ENCODE results near the gene STRA8.

Gene STRA8

DNA sequence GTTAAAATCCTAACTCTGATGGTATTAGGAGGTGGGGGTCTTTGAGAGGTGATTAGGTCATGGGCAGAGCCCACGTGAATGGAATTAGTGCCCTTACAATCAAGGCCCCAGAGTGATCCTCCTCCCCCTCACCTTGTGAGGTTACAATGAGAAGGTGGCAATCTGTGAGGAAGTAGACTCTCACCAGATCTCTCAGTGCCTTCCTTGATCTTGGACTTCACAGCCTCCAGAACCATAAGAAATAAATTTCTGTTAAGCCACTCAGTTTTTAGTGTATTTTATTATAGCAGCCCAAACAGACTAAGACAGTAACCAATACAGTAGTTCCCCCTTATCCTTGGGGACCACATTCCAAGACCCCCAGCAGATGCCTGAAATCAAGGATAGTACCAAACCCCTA is 32.0 kb downstream of the STRA8 start:
- Histone ChIP-seq H3K36me3 (ENCODE audit: insufficient read depth, low read length) (no peaks in the 10 kb centered on the region), H2AFZ (ENCODE audit: low read length) (no peak overlapping the region), H3K9me3 (ENCODE audit: low read length) (peaks cover 16% of the 10 kb centered on the region), H4K20me1 (ENCODE audit: insufficient read depth, low read length) (no peaks in the 10 kb centered on the region), H3K27me3 (ENCODE audit: insufficient read depth, low read length) (peaks cover 27% of the 10 kb centered on the region), H3K79me2 (ENCODE audit: insufficient read depth, low read length) (no peaks in the 10 kb centered on the region), H3K4me1 (ENCODE audit: insufficient read depth, low read length, severe bottlenecking) (no peaks in the 10 kb centered on the region), H3K27ac (ENCODE audit: low read depth, low read length, poor library complexity, severe bottlenecking) (no peak overlapping the region), H3K9ac (ENCODE audit: low read length) (no peak overlapping the region), H3K9me2 (ENCODE audit: low read depth, low read length) (no peaks in the 10 kb centered on the region), H3F3A (ENCODE audit: insufficient read depth, low read length) (no peaks in the 10 kb centered on the region), H3K4me3 (ENCODE audit: low read depth, low read length, poor library complexity, severe bottlenecking) (no peak overlapping the region), H3K4me2 (ENCODE audit: low read length) (no peak overlapping the region)
- TF ChIP-seq CTCF (IDR thresholded peaks at IDR 0.05; ENCODE audit: low read length) (no peak), EZH2 (IDR thresholded peaks at IDR 0.05; ENCODE audit: borderline replicate concordance, low read length) (no peak)

DNA sequence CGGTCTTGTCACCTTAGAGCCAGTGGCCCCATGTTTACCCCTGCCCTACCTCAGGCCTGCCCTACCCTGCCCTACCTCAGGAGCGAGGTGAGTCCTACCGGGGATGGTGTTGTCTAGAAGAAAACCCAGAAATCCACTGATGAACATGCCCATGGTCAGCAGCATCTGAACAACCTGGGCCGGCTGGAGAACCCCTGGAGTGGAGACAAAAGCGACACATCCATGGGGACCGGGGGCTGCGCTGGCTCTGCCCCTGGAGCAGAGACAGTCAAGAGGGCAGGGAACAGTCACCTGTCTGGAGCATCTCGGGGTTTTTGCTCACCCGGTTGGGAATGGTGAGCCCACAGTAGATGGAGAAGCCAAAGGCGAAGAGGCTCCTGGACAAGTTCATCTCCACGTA is 36.3 kb downstream of the STRA8 start:
- no peaks in the 10 kb centered on the region for H3K4me1 ChIP-seq (ENCODE audit: insufficient read depth, low read length, severe bottlenecking)
- H3K4me3 ChIP-seq (ENCODE audit: low read depth, low read length, poor library complexity, severe bottlenecking): no peak overlapping the region
- H3K4me2 ChIP-seq (ENCODE audit: low read length): no peak overlapping the region
- H2AFZ ChIP-seq (ENCODE audit: low read length): no peak overlapping the region
- 0 out of 2 replicates have a peak, but pooled peaks cover 3% of the 10 kb centered on the region for H3K9me3 ChIP-seq (ENCODE audit: low read length)
- H3K27me3 ChIP-seq (ENCODE audit: insufficient read depth, low read length): peaks cover 13% of the 10 kb centered on the region; the same call in 1 of the 2 replicates
- H3K27ac ChIP-seq (ENCODE audit: low read depth, low read length, poor library complexity, severe bottlenecking): no peak overlapping the region
- H3K9me2 ChIP-seq (ENCODE audit: low read depth, low read length): no peaks in the 10 kb centered on the region
- no peaks in the 10 kb centered on the region for H4K20me1 ChIP-seq (ENCODE audit: insufficient read depth, low read length)
- H3K36me3 ChIP-seq (ENCODE audit: insufficient read depth, low read length): no peaks in the 10 kb centered on the region
- no peaks in the 10 kb centered on the region for H3K79me2 ChIP-seq (ENCODE audit: insufficient read depth, low read length)
- no peaks in the 10 kb centered on the region for H3F3A ChIP-seq (ENCODE audit: insufficient read depth, low read length)
- H3K9ac ChIP-seq (ENCODE audit: low read length): no peak overlapping the region
- no peak for TF ChIP-seq EZH2 (IDR thresholded peaks at IDR 0.05; ENCODE audit: borderline replicate concordance, low read length)
- TF ChIP-seq CTCF (IDR thresholded peaks at IDR 0.05; ENCODE audit: low read length): no peak

DNA sequence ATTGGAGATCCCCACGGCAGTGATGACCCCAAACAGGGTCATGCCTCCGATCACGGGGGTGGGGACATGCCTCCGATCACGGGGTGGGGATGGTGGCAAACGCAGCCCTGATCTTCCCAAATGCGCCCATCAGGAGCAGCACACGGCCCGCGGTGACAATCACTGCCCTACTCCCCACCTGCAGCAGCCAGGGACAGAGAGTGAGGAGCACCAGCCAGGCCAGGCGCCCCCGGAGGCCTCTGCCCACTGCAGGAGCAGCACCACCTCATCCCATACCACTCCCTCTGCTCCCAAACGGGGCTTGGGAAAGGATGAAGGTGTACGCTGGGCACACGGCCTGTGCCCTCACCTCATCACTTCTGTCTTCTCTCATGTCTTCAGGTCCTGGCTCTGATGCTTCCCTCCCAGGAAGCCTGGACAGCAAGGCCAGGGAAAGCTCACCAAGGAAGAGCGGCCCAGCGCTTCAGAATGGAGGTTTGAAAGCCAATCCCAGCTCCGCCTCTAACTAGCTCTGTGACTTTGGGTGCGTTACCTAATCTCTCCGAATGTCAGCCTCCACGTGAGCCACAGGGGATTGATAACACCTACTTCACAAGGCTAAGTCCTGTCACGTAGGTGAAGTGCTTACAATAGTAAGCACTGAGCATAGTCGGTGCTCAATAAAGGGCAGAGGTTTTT is 37.1 kb downstream of the STRA8 start:
- H3K4me3 ChIP-seq (ENCODE audit: low read depth, low read length, poor library complexity, severe bottlenecking): no peak overlapping the region
- 0 out of 2 replicates have a peak, but pooled peaks cover under 1% of the 10 kb centered on the region for H3K9me3 ChIP-seq (ENCODE audit: low read length)
- H3K36me3 ChIP-seq (ENCODE audit: insufficient read depth, low read length): no peaks in the 10 kb centered on the region
- H3K27ac ChIP-seq (ENCODE audit: low read depth, low read length, poor library complexity, severe bottlenecking): no peak overlapping the region
- no peaks in the 10 kb centered on the region for H3F3A ChIP-seq (ENCODE audit: insufficient read depth, low read length)
- no peaks in the 10 kb centered on the region for H3K4me1 ChIP-seq (ENCODE audit: insufficient read depth, low read length, severe bottlenecking)
- no peak overlapping the region for H3K9ac ChIP-seq (ENCODE audit: low read length)
- peaks cover 13% of the 10 kb centered on the region; the same call in 1 of the 2 replicates for H3K27me3 ChIP-seq (ENCODE audit: insufficient read depth, low read length)
- TF ChIP-seq CTCF (IDR thresholded peaks at IDR 0.05; ENCODE audit: low read length): no peak
- TF ChIP-seq EZH2 (IDR thresholded peaks at IDR 0.05; ENCODE audit: borderline replicate concordance, low read length): no peak
- no peaks in the 10 kb centered on the region for H3K9me2 ChIP-seq (ENCODE audit: low read depth, low read length)
- no peak overlapping the region for H2AFZ ChIP-seq (ENCODE audit: low read length)
- H3K79me2 ChIP-seq (ENCODE audit: insufficient read depth, low read length): no peaks in the 10 kb centered on the region
- no peaks in the 10 kb centered on the region for H4K20me1 ChIP-seq (ENCODE audit: insufficient read depth, low read length)
- no peak overlapping the region for H3K4me2 ChIP-seq (ENCODE audit: low read length)

Measured in OCI-LY1 (cell line).